8988T (cell line): ENCODE measurements around the gene PDZD8.
"Not testable (repeated sequence)": the region's sequence is repeated elsewhere in the genome, so short reads cannot be mapped to it uniquely, and the experiment has no call there.

Experiments
- DNase-seq: peaks from one replicate; pipeline ENCODE4 v3.0.0; 2011

PDZD8 gene

GRCh38 chr10:117290872-117291271 lies 84.4 kb downstream of the PDZD8 start:
- not testable (repeated sequence) for DNase-seq

GRCh38 chr10:117284716-117285494 lies 90.3 kb downstream of the PDZD8 start:
- DNase-seq: no peak

DNA sequence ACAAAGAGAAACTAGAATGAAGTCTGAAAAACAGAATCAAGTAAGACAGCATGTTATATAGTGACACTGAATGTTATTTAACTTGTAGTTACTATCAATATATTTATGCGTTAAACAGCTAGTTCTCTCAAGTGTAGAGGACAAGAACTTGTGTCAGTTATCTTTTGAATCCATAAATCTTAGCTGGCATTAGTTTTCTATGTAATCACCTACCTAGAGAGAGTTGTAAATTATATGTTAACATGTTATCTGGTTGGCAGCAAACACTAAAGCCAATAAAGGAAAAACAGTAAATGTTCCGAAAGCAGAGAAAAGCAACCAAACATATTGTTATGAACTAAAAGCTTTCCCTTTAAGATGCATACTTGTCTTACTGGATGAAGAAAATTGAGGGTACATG lies 97.6 kb downstream of the PDZD8 start:
- no peak for DNase-seq

DNA sequence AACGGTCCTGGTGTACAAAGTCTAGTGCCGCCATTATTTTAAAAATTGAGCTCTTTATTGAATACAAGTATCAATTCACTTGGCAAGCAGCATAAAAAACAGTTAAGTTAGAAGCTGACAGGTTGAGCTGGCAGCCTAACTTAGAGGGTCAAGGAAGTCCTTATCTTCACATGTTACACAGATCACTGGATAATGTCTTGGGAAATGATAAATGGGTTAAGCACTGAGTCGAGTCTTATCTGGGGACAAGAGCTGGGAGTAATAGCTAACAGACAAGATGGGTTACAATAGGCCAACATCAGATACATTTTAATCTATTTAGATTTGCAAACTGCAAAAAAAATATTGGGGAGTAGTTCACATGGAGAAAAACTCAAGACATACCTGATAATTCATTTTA lies 100.1 kb downstream of the PDZD8 start:
- no peak for DNase-seq

GRCh38 chr10:117274509-117274908 lies 100.7 kb downstream of the PDZD8 start:
- DNase-seq: no peak

- no peak for DNase-seq
These were observed 101.3 kb downstream of the PDZD8 start for GRCh38 chr10:117273980-117274379.

GRCh38 chr10:117272195-117273076 lies 102.8 kb downstream of the PDZD8 start:
- no peak for DNase-seq

- DNase-seq: no peak
These were observed 103.8 kb downstream of the PDZD8 start for GRCh38 chr10:117271427-117271826.

GRCh38 chr10:117268907-117269306 lies 106.3 kb downstream of the PDZD8 start:
- DNase-seq: no peak

- no peak for DNase-seq
These were observed 107.0 kb downstream of the PDZD8 start for GRCh38 chr10:117268258-117268657.

- no peak for DNase-seq
These were observed 108.4 kb downstream of the PDZD8 start for GRCh38 chr10:117266812-117267211.

GRCh38 chr10:117266400-117266799 lies 108.8 kb downstream of the PDZD8 start:
- DNase-seq: no peak

GRCh38 chr10:117264782-117265181 lies 110.5 kb downstream of the PDZD8 start:
- DNase-seq: no peak

GRCh38 chr10:117262903-117263293 lies 112.3 kb downstream of the PDZD8 start:
- DNase-seq: no peak

DNA sequence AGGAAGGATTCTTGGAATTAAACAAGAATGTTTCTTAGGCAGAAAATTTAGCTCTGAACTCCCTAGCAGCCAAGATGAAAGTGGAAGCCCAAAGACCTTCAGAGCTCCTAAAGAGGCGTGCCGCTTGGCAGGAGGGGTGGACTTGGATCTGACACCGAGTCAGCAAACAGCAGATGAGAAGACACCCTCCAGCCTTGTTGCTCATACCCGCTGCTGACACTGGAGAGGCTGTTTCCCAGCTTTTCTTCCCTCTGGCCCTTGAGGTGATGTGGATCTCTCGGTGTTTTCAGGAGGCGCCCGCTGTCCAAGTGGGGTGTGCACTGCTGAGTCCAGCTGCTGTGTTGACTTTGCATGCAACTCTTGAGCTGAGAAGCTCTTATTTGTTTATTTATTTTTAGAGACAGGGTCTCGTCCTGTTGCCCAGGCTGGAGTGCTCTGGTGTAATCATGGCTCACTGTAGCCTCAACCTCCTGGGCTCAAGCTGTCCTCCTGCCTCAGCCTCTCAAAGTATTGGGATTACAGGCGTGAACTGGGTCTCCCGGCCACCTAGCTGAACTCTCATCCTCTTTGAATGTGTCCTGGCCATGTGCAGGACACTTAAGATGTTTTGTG lies 112.8 kb downstream of the PDZD8 start:
- no peak for DNase-seq

GRCh38 chr10:117261501-117261900 lies 113.7 kb downstream of the PDZD8 start:
- no peak for DNase-seq

DNA sequence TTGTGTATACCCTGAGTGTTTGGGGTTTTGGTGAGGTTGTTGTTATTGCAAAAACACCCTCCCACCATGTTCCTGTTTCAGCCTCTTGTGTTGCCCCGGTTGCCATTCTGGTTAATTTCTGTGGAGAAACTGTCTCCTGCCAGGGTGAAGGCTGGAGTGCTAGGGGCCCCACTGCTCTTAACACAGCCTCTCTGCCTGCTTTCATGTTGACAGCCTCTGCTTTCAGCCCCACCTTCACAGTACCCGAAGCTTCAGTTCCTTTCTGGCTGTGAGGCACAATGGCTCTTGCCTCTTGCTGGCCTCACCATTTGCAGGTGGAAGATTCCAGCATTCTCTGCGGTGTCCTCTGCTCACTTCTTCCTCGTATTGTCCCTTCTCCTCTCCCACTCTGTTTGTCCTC lies 115.2 kb downstream of the PDZD8 start:
- no peak for DNase-seq

- DNase-seq: no peak
These were observed 116.0 kb downstream of the PDZD8 start for GRCh38 chr10:117259279-117259678.

DNA sequence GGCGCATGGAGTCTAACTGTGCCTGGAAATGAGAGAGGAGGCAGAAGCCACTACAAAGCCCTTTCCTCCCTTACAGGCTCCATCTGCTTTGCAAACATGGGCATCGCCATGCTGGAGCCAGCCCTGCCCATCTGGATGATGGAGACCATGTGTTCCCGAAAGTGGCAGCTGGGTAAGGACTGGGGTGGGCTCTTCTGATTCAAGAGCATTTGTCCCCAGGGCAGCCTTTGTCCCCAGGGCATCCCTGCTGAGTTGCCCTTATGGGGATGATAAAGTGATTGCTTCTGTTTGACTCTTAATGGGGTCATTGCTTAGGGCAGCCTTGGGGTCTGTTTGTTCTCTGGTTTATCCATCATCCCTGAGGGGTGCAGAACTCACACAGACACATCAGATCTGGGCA lies 117.5 kb downstream of the PDZD8 start:
- no peak for DNase-seq

- DNase-seq: no peak
These were observed 118.3 kb downstream of the PDZD8 start for GRCh38 chr10:117256910-117257309.

DNA sequence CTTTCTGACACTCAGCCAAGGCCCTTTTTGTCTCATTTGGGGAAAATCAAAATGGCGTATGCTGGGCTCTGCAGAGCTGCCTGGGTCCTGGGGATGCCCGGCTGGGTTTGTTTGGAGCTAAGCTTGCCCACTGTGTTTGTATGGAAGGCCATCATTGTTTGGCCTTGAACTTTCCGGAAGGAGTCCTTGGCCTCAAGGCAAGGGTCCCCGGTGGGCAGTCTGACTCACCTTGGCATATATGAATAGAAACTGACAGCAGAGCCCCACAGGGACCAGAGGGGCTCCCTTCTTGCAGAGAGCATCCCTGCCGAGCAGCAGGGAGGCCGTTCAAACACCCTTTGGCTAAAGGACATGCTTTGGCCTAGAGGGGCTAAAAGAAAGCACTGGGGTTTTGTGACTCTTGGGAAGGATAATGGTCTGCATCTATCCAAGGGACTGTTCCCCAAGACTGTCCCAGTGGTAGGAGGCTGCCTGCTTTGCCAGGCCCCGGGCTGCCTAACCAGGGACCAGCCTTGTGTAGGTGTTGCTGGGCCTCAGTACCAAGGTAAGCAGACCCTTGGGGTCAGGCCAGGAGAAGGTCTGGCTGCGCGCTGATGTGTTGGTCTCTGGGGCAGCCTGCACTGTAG lies 119.3 kb downstream of the PDZD8 start:
- DNase-seq: no peak

- DNase-seq: no peak
These were observed 120.2 kb downstream of the PDZD8 start for GRCh38 chr10:117254774-117255735.
